Measurements from ENCODE around the gene CPNE2. TPM values are rescaled to one million over a fixed set of nuclear protein-coding genes. Genes with fewer than 3 reads are reported as not detected.

CPNE2 gene
- total and polyA plus RNA-seq, 10 of the 15 experiments (the other 5 are each of a cell fraction or from before 2014, with no cell fraction given) = 3.1 to 22.1 (median 9.9) TPM

DNA sequence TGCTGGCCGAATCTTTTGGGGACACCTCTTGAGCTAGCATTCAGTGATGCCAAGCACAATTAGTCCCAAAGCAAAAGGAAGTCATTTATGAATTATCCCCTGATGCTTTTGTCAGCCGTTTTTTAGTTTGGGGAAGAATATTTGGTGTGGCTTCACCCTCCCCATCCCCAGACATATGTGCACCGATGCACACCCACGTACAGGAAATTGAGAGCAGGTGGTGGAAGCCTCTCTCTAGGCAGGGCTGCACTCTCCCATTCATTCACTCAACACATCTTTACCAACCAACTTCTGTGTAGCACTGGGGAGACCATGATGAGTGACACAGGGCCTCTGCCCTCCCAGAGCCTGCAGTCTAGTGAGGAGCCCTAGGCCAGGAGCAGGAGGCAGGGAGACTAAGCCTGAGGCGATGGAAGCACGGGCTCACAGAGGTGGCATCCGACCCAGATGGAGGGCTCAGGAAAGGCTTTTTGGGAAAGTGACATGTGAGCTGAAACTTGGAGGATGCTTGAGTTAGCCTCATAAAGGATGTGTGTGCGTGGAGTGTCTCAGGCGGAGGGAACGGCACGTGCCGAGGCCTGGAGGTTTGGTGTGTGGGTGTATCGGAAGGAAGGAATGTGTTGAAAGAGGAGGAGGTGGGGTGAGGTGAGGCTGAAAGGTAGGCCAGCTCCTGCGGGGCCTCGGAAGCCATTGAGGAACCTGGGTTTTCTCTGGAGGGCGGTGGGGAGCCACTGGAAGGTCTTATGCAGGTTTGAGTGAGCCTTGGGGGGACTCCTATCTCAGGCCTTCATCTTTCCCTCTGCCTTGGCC, 49.6 kb downstream of the CPNE2 start (continued):
- TF ChIP-seq, protein P1, sequence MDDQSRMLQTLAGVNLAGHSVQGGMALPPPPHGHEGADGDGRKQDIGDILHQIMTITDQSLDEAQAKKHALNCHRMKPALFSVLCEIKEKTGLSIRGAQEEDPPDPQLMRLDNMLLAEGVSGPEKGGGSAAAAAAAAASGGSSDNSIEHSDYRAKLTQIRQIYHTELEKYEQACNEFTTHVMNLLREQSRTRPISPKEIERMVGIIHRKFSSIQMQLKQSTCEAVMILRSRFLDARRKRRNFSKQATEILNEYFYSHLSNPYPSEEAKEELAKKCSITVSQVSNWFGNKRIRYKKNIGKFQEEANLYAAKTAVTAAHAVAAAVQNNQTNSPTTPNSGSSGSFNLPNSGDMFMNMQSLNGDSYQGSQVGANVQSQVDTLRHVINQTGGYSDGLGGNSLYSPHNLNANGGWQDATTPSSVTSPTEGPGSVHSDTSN (IDR thresholded peaks at IDR 0.05; ENCODE audit: insufficient replicate concordance, low read depth, low read length) = no peak
- TF ChIP-seq ZNF274 (IDR thresholded peaks at IDR 0.05; ENCODE audit: insufficient read depth, insufficient read length) (no peak), STAT1 (conservative IDR thresholded peaks at IDR 0.05) (no peak), MTA2 (IDR thresholded peaks at IDR 0.05; ENCODE audit: low read depth) (no peak), IKZF1 (conservative IDR thresholded peaks at IDR 0.05) (0 out of 2 replicates have a peak, but pooled peaks have one; percentile 11), TCF7 (IDR thresholded peaks at IDR 0.05; ENCODE audit: borderline replicate concordance) (no peak), CHD1 (IDR thresholded peaks at IDR 0.05; ENCODE audit: low read depth, low read length) (no peak), BHLHE40 (IDR thresholded peaks at IDR 0.05; ENCODE audit: borderline replicate concordance in 1 of 2, low read depth in 2 of 2, low read length in 1 of 2) (peak in 1 of 2 experiments; percentile 34; a peak in 1 of 4 replicates), TCF3 (IDR thresholded peaks at IDR 0.05; ENCODE audit: borderline replicate concordance, insufficient read depth, low read depth, low read length) (0 out of 2 replicates have a peak, but pooled peaks have one; percentile 16)
- TF ChIP-seq, protein P2, sequence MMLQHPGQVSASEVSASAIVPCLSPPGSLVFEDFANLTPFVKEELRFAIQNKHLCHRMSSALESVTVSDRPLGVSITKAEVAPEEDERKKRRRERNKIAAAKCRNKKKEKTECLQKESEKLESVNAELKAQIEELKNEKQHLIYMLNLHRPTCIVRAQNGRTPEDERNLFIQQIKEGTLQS (IDR thresholded peaks at IDR 0.05; ENCODE audit: borderline replicate concordance, extremely low read depth, low read depth, low read length) = no peak
